Epithelial cell of esophagus (primary cell): ENCODE data around the gene ANKDD1B.

Experiments
- DNase-seq: peaks from one replicate; pipeline ENCODE4 v3.0.0; 2010; ENCODE audit warnings: low read depth
- H3K4me3 ChIP-seq: 2 replicates; pipeline ENCODE4 v1.5.1; 2011; ENCODE audit warnings: mild to moderate bottlenecking, low read length, control low read depth
- TF ChIP-seq, protein P1 (sequence below): IDR thresholded peaks from 2 replicates; pipeline ENCODE4 v1.5.1; 2011; ENCODE audit warnings: low read depth, mild to moderate bottlenecking, low read length, control low read depth, inconsistent platforms; ENCODE audit not compliant: insufficient read depth; ENCODE audit errors: missing control alignments

Gene ANKDD1B

DNA sequence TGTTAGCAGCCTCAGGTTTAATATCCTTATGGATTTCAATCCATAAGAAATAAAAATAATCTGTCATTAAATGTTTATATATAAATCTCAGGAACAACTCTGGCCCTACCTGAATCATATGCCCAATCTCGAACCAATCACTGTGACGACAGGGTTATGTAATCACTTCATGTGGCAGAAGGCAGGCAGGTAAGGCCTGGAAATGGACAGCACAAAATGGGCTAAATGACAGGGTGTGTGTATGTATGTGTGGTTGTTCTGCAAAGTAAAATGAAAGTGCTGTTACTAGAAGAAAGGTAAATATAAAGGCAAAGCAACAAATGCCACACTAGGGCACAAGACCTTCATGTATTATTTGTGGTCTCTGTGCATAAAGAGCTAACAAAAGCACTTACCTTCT is 19.6 kb downstream of the ANKDD1B start:
- TF ChIP-seq, protein P1, sequence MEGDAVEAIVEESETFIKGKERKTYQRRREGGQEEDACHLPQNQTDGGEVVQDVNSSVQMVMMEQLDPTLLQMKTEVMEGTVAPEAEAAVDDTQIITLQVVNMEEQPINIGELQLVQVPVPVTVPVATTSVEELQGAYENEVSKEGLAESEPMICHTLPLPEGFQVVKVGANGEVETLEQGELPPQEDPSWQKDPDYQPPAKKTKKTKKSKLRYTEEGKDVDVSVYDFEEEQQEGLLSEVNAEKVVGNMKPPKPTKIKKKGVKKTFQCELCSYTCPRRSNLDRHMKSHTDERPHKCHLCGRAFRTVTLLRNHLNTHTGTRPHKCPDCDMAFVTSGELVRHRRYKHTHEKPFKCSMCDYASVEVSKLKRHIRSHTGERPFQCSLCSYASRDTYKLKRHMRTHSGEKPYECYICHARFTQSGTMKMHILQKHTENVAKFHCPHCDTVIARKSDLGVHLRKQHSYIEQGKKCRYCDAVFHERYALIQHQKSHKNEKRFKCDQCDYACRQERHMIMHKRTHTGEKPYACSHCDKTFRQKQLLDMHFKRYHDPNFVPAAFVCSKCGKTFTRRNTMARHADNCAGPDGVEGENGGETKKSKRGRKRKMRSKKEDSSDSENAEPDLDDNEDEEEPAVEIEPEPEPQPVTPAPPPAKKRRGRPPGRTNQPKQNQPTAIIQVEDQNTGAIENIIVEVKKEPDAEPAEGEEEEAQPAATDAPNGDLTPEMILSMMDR: no peak
- DNase-seq: no peak
- no peak overlapping the region for H3K4me3 ChIP-seq

DNA sequence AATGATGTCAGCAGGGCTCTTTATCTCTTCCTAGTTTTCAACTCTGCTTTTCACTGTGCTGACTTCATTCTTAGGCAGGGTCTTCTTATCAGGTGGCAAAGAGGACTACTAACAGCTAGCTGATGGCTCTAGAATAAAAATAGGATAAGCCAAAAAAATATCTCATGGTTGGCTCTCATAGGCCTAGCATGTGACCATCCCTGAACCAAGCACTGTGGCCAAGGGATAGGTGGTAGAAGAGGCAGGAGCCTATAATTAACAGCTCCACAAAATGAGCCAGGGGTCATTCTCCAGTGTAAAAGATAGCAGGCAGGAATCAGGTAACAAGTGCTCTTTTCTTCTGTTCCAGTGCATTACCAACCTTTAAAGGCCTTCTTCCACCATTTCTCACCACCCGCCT is 21.1 kb downstream of the ANKDD1B start:
- no peak for DNase-seq
- H3K4me3 ChIP-seq: no peak overlapping the region
- TF ChIP-seq, protein P1: no peak

DNA sequence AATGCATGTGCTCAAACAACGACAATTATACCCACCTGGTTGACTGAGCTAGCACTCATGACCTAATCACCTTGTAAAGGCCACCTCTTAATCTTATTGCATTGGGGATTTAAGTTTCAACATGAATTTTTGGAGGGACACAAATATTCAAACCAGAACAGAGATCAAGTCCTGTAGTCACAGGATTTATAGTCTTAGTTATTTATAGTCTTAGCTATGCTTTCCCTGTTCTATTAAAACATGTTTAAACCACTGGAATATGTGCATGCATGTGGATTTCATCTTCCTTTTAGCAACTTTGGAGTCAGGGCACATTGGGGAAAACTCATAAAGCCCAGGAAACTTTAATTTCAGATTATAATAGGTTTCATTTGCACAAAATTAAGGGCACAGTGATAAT is 26.7 kb downstream of the ANKDD1B start:
- no peak for DNase-seq
- H3K4me3 ChIP-seq: no peak overlapping the region
- TF ChIP-seq, protein P1: no peak

DNA sequence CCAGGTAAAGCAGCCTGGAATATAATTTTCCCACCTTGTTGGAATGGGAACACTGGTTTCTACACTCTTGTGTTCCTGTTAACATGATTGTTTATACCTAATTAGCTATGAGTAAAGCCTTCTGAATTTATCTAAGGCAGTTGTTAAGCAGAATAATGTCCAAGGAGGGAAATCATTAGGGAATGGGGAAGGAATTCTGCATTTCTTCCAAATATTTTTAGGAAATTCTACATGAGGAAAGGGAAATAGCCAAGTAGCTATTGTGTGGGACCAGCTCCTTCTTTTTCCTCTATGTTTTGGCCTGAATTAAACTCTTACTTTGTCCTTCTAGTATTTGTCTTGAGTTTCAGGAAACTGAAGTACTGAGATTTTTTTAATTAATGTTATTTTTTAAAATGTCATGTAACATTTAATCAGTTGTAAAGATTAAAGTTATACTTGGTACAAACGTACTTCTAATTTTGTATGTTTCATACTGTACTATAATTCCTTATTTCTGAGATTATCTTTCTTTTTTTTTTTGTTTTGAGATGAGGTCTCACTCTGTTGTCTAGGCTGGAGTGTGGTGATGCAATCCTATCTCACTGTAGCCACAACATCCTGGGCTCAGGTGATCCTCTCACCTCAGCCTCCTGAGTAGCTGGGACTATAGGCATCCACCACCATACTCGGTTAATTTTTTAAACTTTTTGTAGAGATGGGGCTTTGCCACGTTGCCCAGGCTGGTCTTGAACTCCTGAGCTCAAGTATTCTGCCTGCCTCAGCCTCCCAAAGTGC is 28.5 kb downstream of the ANKDD1B start:
- TF ChIP-seq, protein P1: no peak
- peak; percentile 23 for DNase-seq
- H3K4me3 ChIP-seq: no peak overlapping the region

DNA sequence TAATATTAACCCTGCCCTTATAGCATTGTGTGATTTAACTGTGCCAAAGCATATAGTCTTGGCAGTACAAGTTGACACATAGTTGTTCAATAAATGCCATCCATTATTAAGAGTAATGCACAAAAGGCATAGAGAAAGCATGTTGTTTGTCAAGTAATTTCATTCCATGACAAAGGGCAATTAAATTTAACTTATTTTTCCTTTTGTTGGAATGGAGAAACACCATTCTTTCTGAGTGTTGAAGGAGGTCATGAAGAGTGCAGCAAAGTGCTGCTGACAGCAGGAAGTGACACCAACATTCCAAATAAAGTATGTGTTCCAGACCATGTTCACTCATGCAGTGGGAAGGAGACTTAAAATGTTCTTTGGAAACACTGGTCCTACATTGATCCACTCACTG is 29.1 kb downstream of the ANKDD1B start:
- no peak overlapping the region for H3K4me3 ChIP-seq
- DNase-seq: peak; percentile 74
- TF ChIP-seq, protein P1: no peak

DNA sequence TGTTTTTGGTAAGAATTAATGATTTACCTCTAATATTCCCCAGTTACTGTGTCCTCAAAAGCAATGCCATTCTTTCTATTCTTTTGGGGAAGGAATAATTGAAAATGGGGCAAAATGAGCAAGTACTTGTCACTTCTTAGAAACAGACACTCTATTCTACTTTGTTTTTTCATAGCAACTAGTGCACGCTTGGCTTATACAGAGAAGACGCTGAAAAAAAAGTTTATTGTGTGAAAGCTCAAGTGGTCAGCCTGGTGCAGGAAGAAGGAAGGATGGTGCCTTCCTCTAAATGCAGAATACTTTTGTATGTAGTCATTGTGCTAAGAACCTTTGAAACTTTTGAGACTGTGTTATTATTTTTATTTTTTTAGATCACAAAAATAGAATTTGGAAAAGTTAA is 29.6 kb downstream of the ANKDD1B start:
- TF ChIP-seq, protein P1: no peak
- no peak overlapping the region for H3K4me3 ChIP-seq
- no peak for DNase-seq

DNA sequence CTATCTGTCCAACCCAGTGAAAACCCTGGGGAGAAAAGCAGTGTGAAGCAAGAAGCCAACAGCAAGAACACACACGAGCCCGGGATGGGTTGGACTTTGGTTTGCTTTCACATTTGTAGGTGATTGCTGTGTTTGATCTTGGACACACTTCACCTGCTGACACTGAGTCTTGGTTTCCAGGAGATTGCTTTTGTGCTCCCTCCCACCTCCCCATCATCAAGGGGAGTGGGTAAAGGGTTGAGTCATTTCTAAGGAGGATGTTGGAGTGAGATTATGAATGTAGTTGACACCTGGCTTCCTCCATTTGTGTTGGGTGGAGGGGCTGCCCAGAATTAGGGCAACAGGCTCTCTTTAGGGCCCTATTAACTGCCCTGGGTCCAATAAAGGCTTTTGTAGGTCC is 37.5 kb downstream of the ANKDD1B start:
- DNase-seq: no peak

More for the DNA sequence above, 37.5 kb downstream of the ANKDD1B start:
- TF ChIP-seq, protein P1: no peak
- no peak overlapping the region for H3K4me3 ChIP-seq
